NCI-H748 (cell line): ENCODE data around the gene UBAC2.

Source experiments
- DNase-seq: peaks from one replicate; lab custom pipeline; 2025; ENCODE audit not compliant: unreplicated experiment; lab: John Stamatoyannopoulos, UW

Gene UBAC2

GRCh38 chr13:99426426-99426825 lies 225.8 kb downstream of the UBAC2 start:
- DNase-seq, result no peak

GRCh38 chr13:99429670-99430069 lies 229.0 kb downstream of the UBAC2 start:
- no peak for DNase-seq

- DNase-seq, result no peak
These were observed 231.4 kb downstream of the UBAC2 start for GRCh38 chr13:99431927-99432608.

- no peak for DNase-seq
These were observed 232.2 kb downstream of the UBAC2 start for GRCh38 chr13:99432609-99433542.

- no peak for DNase-seq
These were observed 233.0 kb downstream of the UBAC2 start for GRCh38 chr13:99433543-99434075.

GRCh38 chr13:99434258-99434788 lies 233.7 kb downstream of the UBAC2 start:
- no peak for DNase-seq

- no peak for DNase-seq
These were observed 234.5 kb downstream of the UBAC2 start for GRCh38 chr13:99435116-99435515.

- DNase-seq, result no peak
These were observed 235.3 kb downstream of the UBAC2 start for GRCh38 chr13:99435998-99436397.
